ENCODE data around the gene SRSF3.
"Not testable (repeated sequence)": the region's sequence is repeated elsewhere in the genome, so short reads cannot be mapped to it uniquely, and the experiment has no call there.

The SRSF3 gene

DNA sequence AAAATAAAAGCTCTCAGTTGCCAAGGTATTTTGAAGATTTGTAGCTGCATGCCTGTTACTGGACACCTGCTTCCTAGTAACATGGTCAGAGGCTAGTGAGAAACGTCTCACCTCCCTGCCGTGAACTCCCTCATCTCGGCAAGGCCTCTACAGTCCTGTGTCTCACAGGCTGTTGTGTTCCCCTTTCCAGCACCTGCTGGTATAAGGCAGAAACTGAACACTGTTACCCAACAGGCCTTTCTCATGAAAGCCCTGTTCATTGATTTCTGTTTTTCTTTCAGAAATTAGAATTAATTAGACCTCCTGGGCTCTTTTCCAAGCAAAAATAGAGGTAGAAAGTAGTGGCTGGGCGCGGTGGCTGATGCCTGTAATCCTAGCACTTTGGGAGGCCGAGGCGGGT is 17.6 kb upstream of the SRSF3 start:
- no peak for DNase-seq

DNA sequence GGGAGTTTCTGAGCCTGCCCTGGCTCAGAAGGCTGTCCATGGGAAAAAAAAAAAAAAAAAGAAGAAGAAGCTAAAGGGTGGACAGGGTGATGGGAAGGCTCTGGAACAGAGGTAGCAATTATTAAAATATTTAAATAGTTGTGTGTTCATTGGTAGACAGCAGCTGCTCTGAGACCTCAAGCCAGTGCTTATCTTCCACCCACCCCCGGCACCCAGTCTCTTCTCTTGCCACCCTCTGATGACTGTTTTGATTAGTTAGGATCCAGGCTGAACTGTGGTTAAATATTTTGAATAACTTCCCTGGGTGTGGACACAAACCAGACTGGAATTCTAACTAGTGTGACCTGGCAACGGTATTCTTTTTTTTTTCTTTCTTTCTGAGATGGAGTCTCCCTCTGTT is 16.9 kb upstream of the SRSF3 start:
- no peak for DNase-seq

DNA sequence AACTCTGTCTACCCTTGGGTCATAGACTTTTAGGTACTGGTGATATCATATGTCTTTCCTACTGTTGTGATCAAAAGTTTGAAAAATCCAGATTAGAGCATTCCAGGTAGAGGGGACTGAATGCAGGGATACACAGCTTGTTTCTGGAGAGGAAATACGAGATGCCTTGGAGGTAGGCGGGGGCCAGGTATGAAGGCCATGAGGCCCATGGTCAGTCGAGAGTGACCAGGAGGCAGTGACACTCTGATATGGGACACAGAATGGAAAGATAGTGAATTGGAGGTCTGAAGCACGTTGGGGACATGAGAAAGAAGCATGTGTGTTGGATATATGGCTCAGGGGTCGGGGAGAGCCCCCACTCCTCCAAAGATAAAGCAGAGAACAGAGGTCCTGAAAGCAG is 16.1 kb upstream of the SRSF3 start:
- DNase-seq: no peak

DNA sequence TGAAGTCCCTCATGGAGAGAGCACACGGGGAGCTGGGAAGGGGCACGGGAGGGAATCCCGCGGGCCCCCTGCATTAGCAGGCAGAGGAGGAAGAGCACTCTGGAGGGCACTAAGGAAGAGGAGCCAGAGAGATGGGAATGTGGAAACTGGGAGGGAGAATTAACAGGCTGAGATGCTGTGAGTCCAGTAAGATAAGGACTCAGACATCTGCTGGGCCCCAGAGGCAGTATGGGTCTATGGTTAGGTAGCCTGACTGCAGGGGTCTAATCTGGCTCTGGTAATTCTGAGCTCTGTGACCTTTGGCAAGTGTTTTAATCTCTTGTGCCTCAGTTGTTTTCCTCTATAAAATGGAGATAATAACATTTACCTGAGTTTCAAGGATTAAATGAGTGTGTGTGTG is 15.7 kb upstream of the SRSF3 start:
- DNase-seq: no peak

DNA sequence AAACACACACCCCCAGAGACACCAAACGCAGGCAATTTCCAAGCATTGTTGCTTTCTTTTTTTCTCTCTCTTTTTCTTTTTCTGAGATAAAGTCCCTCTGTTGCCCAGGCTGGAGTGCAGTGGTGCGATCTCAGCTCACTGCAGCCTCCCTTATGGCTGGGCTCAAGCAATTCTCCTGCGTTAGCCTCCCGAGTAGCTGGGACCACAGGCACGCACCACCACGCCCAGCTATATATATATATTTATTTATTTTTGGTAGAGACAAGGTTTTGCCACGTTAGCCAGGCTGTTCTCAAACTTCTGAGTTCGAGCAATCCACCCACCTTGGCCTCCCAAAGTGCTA is 14.0 kb upstream of the SRSF3 start:
- no peak for DNase-seq

DNA sequence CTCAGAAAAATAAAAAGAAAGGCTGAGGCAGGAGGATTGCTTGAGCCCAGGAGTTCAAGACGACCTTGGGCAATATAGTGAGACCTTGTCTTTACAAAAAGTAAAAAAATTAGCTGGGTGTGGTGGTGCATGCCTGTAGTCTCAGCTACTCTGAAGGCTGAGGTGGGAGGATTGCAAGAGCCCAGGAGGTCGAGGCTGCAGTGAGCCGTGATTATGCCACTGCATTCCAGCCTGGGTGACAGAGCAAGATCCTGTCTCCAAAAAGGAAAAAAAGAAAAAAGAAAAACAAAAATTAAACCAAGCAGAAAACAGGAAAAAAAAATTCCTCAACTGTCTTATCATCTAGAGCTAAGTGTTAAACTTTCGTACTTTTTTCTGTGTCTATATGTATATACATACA is 12.4 kb upstream of the SRSF3 start:
- DNase-seq: no peak

DNA sequence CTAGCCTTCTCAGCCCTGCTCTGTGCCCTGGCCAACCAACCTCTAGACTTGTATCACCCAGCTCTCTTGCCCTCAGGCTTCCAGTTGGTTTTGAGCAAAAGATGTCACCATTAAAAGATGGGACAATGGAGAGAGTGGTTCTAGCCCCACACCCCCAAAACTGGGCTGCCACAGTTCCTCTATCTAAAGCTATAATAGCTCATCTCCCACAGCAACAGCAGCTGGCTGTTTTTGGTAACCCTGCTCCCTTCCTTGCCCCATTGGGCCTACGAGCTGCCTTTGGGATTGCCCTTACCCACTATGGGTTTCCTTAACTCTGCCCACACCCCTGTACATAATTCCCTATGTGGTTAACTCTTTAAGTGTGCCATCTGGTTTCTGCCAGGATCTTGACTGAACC is 7.6 kb upstream of the SRSF3 start:
- DNase-seq: no peak

DNA sequence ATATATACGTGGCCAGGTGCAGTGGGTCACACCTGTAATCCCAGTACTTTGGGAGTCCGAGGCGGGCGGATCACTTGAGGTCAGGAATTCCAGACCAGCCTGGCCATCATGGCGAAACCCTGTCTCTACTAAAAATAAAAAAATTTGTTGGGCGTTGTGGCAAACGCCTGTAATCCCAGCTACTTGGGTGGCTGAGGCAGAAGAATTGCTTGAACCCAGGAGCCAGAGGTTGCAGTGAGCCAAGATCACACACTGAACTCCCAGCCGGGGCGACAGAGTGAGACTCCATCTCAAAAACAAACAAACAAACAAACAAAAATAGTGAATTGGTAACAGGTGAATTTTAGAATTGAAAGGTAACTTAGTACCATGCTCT is 5.1 kb upstream of the SRSF3 start:
- not testable (repeated sequence) for DNase-seq

DNA sequence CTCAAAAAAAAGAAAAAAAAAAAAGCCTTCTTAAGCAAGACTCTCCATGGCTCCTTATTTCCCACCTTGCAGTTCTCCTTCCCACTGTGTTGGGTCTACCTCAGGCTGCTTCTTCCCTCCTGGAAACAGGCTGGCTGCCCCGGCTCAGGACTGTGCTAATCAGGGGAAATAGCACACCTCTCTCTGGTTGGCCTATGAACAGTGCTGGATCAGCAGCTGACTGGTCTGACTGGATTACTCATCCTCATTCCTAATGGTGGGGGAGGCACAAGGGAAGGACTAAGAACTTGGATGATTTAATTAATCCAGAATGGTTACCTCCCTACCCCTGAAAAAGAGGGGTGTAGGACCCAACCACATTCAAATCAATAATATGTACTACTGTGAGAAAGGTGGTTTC is 3.9 kb upstream of the SRSF3 start:
- no peak for DNase-seq

DNA sequence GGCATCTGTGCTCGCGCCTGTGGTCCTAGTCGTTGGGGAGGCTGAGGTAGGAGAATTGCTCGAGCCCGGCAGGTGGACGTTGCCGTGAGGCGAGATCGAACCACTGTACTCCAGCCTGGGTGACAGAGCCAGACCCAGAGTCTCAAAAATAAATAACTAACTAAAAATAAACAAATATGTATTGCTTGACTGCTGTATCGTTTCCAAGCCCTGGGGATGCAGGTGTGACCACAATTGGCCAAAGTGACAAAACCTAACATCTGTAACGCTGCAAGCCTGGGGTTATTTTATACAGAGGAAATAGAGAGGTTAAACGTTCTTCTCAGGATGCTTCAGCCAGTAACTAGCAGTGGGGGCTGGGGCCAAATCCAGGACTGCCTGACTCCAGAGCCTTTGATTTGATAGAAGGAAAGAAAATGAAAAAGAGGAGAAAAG is 1.9 kb upstream of the SRSF3 start:
- DNase-seq: no peak

DNA sequence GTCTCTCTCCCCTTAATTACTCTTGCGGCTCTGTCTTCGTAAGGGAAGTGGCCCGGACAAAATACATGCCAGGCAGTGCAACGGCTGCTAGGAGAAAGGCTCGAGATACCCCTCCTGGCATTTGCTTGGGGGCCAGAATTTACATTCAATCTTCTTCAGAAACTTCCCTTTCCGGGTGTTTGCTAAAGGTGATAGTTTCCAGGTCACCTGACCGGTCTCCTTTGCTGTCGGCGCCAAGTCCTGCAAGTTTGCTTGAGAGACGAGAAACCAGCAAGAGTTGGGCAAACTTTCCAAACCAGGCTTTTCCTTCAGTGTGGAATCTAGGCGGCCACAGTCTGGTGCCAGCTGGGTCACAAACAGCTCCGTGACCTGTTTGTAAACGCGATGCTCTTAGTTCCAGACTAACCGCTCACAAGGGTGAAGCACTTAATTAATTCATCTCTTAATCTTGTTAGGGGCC is 563 bp upstream of the SRSF3 start:
- peak; percentile 66 for DNase-seq

DNA sequence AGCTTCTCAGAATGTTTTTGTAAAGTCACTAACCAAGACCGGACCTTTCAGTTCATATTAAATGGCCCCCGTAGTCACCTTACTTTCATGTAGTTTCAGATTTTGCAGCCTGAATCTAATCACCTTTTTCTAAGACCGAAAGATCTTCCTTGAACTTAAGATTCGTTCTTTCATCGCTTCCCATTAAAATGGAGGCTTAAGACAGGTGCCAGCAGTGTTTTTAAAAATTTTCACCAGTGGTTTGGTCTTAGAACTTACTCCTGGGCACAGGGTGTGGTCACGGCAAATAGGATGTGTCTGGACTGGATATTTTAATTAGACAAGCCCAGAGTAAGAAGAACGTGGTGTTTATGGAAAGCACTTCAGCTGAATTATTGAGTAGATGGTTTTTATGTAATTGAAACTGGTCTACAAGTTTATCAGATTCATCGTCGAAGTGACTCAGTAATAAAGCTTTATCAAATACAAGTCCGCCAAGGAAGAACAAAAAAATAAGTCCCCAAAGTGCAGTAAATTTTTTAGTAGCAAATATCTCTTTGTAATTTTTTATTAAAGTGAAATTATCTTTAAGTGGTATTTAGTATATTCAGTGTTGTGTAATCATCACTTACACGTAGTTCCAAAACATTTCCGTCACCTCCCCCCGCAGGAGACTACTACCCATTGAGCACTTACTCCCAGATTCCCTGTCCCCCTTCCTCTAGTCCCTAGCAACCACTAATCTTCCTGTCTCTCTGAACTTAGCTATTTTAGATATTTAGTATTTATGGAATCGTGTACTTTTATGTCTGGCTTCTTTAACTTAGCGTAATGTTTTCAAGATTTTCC is 868 bp downstream of the SRSF3 start:
- no peak for DNase-seq

DNA sequence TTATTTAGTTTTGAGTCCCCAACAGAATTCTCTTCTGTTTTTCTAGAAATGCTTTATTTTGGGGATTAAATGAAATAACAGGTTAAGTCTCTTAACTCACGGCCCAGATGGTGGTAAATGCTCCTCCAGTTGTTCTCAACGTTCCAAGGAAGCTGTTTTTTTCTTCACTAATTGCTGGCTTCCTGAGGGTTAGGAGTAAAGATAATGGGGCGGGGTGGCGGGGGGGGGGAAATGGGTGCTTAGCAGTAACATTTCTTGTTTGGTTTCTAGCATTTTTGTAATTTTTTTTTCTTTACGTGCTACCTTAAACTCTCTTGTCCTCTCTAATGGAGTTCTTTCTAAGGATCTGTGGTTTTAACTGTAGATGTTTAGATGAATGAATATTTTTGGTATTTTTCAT is 2.2 kb downstream of the SRSF3 start:
- DNase-seq: no peak

DNA sequence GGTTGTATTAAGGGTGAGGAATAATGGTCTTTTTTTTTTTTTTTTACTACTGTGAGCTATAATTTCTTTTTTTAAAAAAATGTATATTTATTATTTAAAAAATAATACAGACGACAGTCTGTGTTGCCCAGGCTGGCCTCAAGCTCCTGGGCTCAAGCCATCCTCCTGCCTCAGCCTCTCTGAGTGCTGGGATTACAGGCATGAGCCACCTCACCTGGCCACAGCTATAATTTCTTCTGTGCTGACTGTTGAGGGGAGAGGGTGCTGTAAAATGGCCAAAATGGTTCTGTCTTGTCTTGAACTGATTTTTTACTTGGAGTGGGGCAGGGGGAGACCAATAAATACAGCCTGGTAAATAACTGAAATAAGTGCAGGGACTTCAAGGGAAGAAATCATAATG is 3.6 kb downstream of the SRSF3 start:
- no peak for DNase-seq

DNA sequence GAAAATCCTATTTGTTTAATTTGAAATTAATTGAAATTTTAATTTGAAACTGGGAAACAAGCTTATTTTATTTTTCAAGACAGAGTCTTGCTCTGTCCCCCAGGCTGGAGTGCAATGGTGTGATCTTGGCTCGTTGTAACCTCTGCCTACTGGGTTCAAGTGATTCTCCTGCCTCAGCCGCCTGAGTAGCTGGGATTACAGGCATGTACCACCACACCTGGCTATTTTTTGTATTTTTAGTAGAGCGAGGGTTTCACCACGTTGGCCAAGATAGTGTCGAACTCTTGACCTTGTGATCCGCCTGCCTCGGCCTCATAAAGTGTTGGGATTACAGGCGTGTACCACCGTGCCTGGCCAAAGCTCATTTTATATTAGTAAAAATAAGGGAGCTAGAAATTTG is 4.2 kb downstream of the SRSF3 start:
- DNase-seq: no peak

DNA sequence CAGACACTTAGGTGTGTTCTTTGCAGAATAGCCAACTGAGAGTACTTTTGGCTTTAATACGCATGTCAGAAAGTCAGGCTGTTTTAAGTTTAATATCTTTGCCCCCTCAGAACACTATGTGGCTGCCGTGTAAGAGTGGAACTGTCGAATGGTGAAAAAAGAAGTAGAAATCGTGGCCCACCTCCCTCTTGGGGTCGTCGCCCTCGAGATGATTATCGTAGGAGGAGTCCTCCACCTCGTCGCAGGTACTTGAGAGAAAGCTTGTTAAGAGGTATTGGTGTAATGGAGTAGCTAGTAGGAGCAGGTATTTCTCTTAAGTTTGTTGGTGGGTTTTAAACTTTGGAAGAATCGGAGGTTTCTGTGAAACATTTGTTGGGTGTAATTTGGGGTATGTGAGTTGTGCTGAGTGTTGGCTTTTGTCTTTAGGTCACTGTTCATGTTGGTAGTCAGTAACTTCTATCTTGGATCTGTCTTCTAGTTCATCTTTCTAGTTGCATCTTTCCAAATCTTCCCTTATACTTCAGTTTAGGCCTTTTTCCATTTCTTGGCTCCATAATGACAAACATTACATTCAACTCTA is 4.7 kb downstream of the SRSF3 start:
- no peak for DNase-seq

DNA sequence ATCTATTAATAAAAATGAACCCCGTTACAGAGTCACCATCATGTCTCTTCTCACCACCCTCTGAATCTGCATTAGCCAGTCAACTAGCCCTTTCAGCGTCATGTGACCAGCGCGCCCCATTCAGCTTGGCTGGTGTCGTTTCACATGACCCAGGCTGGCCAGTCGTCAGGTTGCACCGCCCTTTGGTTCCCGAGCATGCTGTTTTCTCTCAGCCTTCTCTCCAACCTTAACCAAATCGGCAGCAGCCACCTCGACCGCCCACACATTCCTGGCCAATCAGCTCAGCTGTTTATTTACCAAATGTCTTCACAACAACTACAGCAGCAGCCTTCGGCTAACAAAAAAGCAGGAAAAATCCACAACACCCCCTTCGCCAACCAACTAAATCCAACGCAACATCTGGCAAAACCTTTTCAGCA is 5.6 kb downstream of the SRSF3 start:
- no peak for DNase-seq

DNA sequence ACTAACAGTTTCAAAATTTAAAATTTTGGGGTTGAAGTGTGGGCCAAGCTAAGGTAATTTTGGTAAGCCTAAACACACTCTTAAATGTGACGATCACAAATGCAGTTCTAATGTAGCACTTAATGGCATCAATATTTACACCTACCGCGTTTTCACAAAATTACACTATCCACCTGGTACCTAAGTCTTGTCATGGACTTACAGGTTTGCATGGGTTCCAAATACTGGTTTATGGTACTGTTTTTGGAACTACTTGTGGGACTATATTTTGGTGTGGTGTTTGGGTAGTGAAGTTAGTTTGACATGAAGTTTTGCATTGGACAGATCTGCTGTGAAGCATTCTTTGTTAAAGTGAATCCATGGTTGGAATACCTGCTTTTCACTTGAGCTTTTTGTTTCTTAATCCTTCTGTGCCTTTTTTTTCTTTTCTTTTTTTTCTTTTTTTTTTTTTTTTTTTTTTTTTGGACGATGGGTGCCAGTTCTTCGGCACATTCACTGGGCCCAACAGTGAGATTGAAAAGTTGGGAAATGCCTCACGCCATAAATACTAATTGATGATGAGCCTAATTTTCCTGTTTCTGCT is 6.5 kb downstream of the SRSF3 start:
- DNase-seq: no peak

DNA sequence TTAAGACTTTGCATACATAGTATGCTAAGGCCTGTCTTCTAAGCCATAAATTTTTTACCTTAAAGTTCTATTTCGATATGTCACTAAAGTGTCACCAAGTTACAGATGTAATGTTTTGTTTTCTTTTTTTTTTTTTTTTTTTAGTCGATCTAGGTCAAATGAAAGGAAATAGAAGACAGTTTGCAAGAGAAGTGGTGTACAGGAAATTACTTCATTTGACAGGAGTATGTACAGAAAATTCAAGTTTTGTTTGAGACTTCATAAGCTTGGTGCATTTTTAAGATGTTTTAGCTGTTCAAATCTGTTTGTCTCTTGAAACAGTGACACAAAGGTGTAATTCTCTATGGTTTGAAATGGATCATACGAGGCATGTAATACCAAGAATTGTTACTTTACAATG is 7.7 kb downstream of the SRSF3 start:
- DNase-seq: not testable (repeated sequence)

DNA sequence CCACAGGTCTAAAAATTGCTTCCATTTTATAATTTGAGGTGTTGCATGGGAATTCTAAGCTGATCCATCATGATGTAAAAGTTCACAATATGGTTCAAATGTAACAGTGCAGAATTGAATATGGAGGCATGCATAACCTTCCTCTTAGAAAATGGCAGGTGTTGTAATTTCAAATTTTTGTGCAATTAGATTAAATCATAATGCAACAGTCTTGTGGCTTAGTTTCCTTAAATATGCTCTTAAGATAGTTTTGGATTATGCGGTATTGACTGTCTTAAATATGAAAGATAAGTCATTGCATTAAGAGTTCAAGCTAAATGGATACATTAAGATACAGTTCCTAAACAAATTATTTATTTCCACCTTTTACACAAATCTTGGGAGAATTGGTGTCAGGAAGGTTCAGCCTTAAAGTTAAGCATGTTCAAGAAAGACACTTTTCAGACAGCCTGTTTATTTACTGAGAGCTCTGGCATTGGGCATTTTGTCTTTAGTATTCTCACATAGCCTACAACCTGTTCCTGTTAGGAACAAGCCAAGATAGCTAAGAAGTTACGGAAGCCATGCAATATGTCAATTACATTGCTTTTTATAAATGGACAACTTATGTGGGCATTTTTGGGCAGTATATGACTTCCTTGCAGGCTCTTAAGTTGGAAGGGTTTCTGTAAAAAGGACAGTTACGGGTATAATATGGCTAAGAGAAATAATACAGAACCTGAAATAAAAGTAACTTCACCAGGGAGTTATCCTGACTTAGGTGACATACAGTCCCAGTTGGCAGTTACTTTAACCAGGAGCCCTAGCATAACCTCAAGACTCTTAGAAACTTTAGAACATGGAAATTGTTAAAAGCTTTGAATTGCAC is 9.3 kb downstream of the SRSF3 start:
- no peak for DNase-seq

DNA sequence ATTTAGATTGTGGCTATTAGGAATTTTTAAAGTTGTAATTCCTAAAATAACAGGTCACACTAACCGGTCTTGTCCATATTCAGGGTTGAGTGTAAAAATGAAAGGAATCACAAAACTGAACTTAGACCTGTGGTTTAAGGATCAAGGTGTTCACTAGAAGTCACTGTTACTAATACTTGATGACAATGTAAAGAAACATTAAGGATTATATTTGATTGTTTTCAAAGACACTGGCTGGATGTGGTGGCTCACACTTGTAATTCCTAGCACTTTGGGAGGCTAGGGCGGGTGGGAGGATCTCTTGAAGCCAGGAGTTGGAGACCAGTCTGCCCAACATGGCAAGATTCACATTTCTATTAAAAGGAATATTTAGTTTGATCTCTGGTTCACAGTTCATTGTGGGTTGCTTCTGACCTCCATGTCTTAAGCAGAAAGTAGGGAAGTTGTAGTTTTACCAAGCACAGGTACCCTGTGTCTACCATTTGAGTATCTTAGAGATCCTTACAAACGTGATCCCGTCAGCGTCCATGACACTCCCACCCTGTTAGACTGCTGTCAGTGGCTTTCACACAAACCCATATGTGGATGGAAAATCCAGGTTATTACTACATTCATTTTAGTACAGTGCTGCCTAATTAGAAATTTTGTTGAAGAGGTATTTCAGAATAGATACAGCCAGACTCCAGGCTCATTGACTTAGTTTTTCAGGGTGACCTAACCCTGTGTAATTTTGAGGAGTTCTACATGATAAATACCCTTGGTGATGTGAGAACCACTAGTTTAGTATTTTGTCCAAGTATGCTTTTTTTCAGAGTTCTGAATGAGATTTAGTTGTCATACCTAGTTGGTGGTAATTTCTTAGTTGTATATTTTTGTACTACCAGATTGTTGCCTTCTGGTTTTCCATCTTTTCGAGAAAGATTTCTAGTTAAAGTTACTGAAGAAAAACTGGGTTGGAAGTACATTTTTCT is 10.2 kb downstream of the SRSF3 start:
- no peak for DNase-seq

DNA sequence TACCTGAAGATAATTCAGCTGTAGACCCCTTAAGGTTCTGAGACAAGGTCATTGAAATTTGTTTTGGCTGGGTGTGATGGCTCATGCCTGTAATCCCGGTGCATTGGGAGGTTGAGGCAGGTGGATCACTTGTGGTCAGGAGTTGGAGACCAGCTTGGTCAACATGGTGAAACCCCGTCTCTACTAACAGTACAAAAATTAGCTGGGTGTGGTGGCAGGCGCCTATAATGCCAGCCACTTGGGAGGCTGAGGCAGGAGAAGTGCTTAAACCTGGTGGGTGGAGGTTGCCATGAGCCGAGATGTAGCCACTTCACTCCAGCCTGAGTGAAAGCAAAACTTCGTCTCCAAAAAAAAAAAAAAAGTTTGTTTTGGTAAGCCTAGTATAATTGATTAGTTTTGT is 11.0 kb downstream of the SRSF3 start:
- no peak for DNase-seq

Data from NCI-H774 (cell line).